Hepatocyte (in vitro differentiated cells): ENCODE measurements around the gene SAMD11. TPM values are rescaled to one million over a fixed set of nuclear protein-coding genes. Genes with fewer than 3 reads are reported as not detected.

Experiments used
- DNase-seq: peaks from one replicate; pipeline ENCODE4 v3.0.0-alpha.2; 2016; ENCODE audit warnings: low spot score
- H2AFZ ChIP-seq: fragments of 200-600 bp; sonication (generic); 2 replicates; pipeline ENCODE4 v1.6.0; 2016; ENCODE audit warnings: antibody characterized with exemption, mild to moderate bottlenecking
- H3K27ac ChIP-seq: fragments of 200-600 bp; sonication (generic); 2 replicates; pipeline ENCODE4 v1.5.1; 2016; ENCODE audit warnings: mild to moderate bottlenecking
- H3K27me3 ChIP-seq: fragments of 200-600 bp; sonication (generic); 2 replicates; pipeline ENCODE4 v1.6.1; 2016
- H3K36me3 ChIP-seq: fragments of 200-600 bp; sonication (generic); replicated peaks from 2 replicates; pipeline ENCODE4 v1.5.1; 2016; ENCODE audit warnings: low read depth; ENCODE audit not compliant: insufficient read depth
- H3K4me1 ChIP-seq: fragments of 200-600 bp; sonication (generic); 2 replicates; pipeline ENCODE4 v1.5.1; 2016; ENCODE audit warnings: mild to moderate bottlenecking, moderate library complexity; ENCODE audit not compliant: insufficient read depth
- H3K4me2 ChIP-seq: fragments of 200-600 bp; sonication (generic); 2 replicates; pipeline ENCODE4 v1.6.0; 2016
- H3K4me3 ChIP-seq: fragments of 200-600 bp; sonication (generic); 2 replicates; pipeline ENCODE4 v1.5.1; 2016; ENCODE audit warnings: mild to moderate bottlenecking
- H3K79me2 ChIP-seq: fragments of 200-600 bp; sonication (generic); 2 replicates; pipeline ENCODE4 v1.6.0; 2017; ENCODE audit warnings: mild to moderate bottlenecking
- H3K9me2 ChIP-seq: fragments of 200-600 bp; sonication (generic); replicated peaks from 2 replicates; pipeline ENCODE4 v1.6.0; 2017; ENCODE audit warnings: mild to moderate bottlenecking; ENCODE audit not compliant: insufficient read depth
- H3K9me3 ChIP-seq: fragments of 200-600 bp; sonication (generic); 2 replicates; pipeline ENCODE4 v1.5.1; 2016; ENCODE audit warnings: low read depth, mild to moderate bottlenecking
- H4K20me1 ChIP-seq: fragments of 200-600 bp; sonication (generic); 2 replicates; pipeline ENCODE4 v1.6.0; 2016; ENCODE audit warnings: mild to moderate bottlenecking; ENCODE audit not compliant: insufficient read depth, poor library complexity, severe bottlenecking
- CTCF ChIP-seq: fragments of 200-600 bp; sonication (generic); IDR thresholded peaks from 2 replicates; pipeline ENCODE4 v1.5.1; 2016; ENCODE audit warnings: antibody characterized with exemption, mild to moderate bottlenecking; ENCODE audit not compliant: poor library complexity
- EZH2 ChIP-seq: fragments of 200-600 bp; sonication (generic); IDR thresholded peaks from 2 replicates; pipeline ENCODE4 v1.6.1; 2016; ENCODE audit warnings: antibody characterized with exemption, mild to moderate bottlenecking, borderline replicate concordance
- EZH2phosphoT487 ChIP-seq: fragments of 200-600 bp; sonication (generic); IDR thresholded peaks from one replicate; pipeline ENCODE4 v1.6.1; 2018; ENCODE audit warnings: antibody characterized with exemption, mild to moderate bottlenecking, low read depth, moderate library complexity; ENCODE audit not compliant: unreplicated experiment, severe bottlenecking
- WGBS: methylation state at CpG from one replicate; pipeline ENCODE4 v1.1.6; 2016; ENCODE audit warnings: low lambda C conversion rate; ENCODE audit errors: missing lambda C conversion rate; 5-methylcytosine and 5-hydroxymethylcytosine counted together
- polyA plus RNA-seq: library from polyadenylated mRNA; unstranded; fragments of >200 nt; fragmentation: Nextera tagmentation; extraction: Ambion mirVana; gene quantifications from 2 replicates; pipeline ENCODE4 v1.2.1, GENCODE V29; 2016
- total RNA-seq: library from RNA; depleted of rRNA; stranded (reverse); fragments of >200 nt; gene quantifications from 2 replicates; pipeline ENCODE4 v1.2.3, GENCODE V29; 2014

The SAMD11 gene
- total and polyA plus RNA-seq, 2 experiments from 2014 or later = 9.5 to 17.1 TPM

- H3K4me1 ChIP-seq = peaks cover 42% of the 10 kb centered on the region
- TF ChIP-seq CTCF (no peak), EZH2phosphoT487 (no peak), EZH2 (no peak)
- peak overlapping the region; percentile 27 for H3K4me3 ChIP-seq
- DNase-seq = peak; percentile 61
- peaks cover 22% of the 10 kb centered on the region for H3K27me3 ChIP-seq
- no peaks in the 10 kb centered on the region for H3K36me3 ChIP-seq
- H3K9me3 ChIP-seq = no peaks in the 10 kb centered on the region
- no peaks in the 10 kb centered on the region for H4K20me1 ChIP-seq
- no peaks in the 10 kb centered on the region for H3K9me2 ChIP-seq
- H2AFZ ChIP-seq = no peak overlapping the region
- H3K27ac ChIP-seq = peak overlapping the region; percentile 70
- H3K4me2 ChIP-seq = peak overlapping the region; percentile 96
- H3K79me2 ChIP-seq = no peaks in the 10 kb centered on the region
- whole genome bisulfite sequencing = 0% methylated on average over 4 of the region's 48 CpGs
Observed at GRCh38 chr1:942411-942821, 18.7 kb downstream of the SAMD11 start.

DNA sequence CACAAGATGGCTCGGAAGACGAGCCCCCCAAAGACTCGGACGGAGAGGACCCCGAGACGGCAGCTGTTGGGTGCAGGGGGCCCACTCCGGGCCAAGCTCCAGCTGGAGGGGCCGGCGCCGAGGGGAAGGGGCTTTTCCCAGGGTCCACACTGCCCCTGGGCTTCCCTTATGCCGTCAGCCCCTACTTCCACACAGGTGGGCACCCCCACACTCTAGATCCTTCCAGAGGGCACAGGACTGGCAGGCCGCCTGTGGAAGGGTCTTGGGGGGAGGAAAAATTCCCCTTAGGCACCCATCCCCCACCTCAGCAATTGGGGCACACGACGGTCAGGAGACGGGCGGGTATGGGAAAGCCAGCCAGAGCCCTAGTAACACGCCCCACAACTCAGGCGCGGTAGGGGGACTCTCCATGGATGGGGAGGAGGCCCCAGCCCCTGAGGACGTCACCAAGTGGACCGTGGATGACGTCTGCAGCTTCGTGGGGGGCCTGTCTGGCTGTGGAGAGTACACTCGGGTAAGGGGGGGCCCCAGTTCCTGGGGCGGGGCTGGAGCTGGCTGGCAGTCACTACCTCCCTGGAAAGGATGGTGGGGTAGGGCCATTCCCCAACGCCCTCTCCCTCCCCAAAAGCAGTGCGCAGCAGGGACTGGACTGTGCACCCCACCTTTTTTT lies 19.3 kb downstream of the SAMD11 start:
- Histone ChIP-seq H3K27me3 (peaks cover 22% of the 10 kb centered on the region), H4K20me1 (no peaks in the 10 kb centered on the region), H3K36me3 (no peaks in the 10 kb centered on the region), H3K4me2 (peak overlapping the region; percentile 96), H3K27ac (peak overlapping the region; percentile 70), H3K4me1 (peaks cover 42% of the 10 kb centered on the region), H3K9me3 (no peaks in the 10 kb centered on the region), H3K9me2 (no peaks in the 10 kb centered on the region), H3K79me2 (no peaks in the 10 kb centered on the region), H3K4me3 (no peak overlapping the region), H2AFZ (no peak overlapping the region)
- DNase-seq = peak; percentile 54
- TF ChIP-seq EZH2 (no peak), EZH2phosphoT487 (no peak), CTCF (no peak)
- 35% methylated on average over 25 of the region's 27 CpGs for WGBS

DNA sequence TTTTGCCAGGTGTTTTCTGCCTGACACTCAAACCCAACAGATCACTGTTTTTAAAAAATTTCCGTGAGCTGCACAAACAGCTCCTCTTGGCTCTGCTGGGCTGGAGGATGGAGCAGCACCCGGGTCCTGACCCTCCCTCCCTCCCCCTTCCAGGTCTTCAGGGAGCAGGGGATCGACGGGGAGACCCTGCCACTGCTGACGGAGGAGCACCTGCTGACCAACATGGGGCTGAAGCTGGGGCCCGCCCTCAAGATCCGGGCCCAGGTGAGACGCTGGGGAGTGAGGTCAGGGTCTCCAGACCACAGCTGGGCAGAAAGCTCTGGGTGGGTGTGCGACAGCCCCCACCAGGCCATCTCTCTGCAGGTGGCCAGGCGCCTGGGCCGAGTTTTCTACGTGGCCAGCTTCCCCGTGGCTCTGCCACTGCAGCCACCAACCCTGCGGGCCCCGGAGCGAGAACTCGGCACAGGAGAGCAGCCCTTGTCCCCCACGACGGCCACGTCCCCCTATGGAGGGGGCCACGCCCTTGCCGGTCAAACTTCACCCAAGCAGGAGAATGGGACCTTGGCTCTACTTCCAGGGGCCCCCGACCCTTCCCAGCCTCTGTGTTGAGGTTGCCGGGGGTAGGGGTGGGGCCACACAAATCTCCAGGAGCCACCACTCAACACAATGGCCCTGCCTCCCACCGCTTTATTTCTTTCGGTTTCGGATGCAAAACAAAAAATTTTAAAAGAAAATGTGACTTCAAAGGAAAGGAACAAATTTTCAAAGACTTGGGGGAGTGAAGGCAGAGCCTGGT lies 20.0 kb downstream of the SAMD11 start:
- Histone ChIP-seq H2AFZ (no peak overlapping the region), H3K9me2 (no peaks in the 10 kb centered on the region), H3K4me2 (peak overlapping the region; percentile 96), H3K79me2 (no peaks in the 10 kb centered on the region), H3K27me3 (peaks cover 22% of the 10 kb centered on the region), H3K9me3 (no peaks in the 10 kb centered on the region), H3K27ac (peak overlapping the region; percentile 70), H3K4me1 (peaks cover 42% of the 10 kb centered on the region), H4K20me1 (no peaks in the 10 kb centered on the region), H3K36me3 (no peaks in the 10 kb centered on the region), H3K4me3 (no peak overlapping the region)
- WGBS = 83% methylated on average over 27 of the region's 27 CpGs
- no peak for DNase-seq
- TF ChIP-seq CTCF = no peak
- no peak for TF ChIP-seq EZH2phosphoT487
- TF ChIP-seq EZH2 = no peak
